MM.1S (cell line): ENCODE measurements around the gene DPP6.

Source experiments
- DNase-seq: peaks from one replicate; pipeline ENCODE4 v3.0.0-alpha.2; 2015
- H2AFZ ChIP-seq: fragments of 300-600 bp; sonication (generic); 2 replicates; pipeline ENCODE4 v1.6.0; 2016; ENCODE audit warnings: antibody characterized with exemption, low read length
- H3F3A ChIP-seq: fragments of 300-600 bp; sonication (generic); 2 replicates; pipeline ENCODE4 v1.6.1; 2016; ENCODE audit warnings: mild to moderate bottlenecking, antibody characterized with exemption, low read length, moderate library complexity, mixed read lengths; ENCODE audit not compliant: insufficient read depth
- H3K27ac ChIP-seq: fragments of 300-600 bp; sonication (generic); 2 replicates; pipeline ENCODE4 v1.5.1; 2016; ENCODE audit warnings: mild to moderate bottlenecking, low read length
- H3K27me3 ChIP-seq: fragments of 300-600 bp; sonication (generic); replicated peaks from 2 replicates; pipeline ENCODE4 v1.6.0; 2016; ENCODE audit warnings: low read length; ENCODE audit not compliant: insufficient read depth
- H3K36me3 ChIP-seq: fragments of 300-600 bp; sonication (generic); replicated peaks from 2 replicates; pipeline ENCODE4 v1.6.1; 2016; ENCODE audit warnings: mild to moderate bottlenecking, low read length, mixed read lengths; ENCODE audit not compliant: insufficient read depth
- H3K4me1 ChIP-seq: fragments of 300-600 bp; sonication (generic); 2 replicates; pipeline ENCODE4 v1.6.1; 2016; ENCODE audit warnings: low read length, mixed read lengths
- H3K4me2 ChIP-seq: fragments of 300-600 bp; sonication (generic); 2 replicates; pipeline ENCODE4 v1.6.0; 2016; ENCODE audit warnings: low read depth, low read length
- H3K4me3 ChIP-seq: fragments of 300-600 bp; sonication (generic); 2 replicates; pipeline ENCODE4 v1.5.1; 2016; ENCODE audit warnings: low read length, mixed read lengths
- H3K79me2 ChIP-seq: fragments of 300-600 bp; sonication (generic); 2 replicates; pipeline ENCODE4 v1.6.1; 2016; ENCODE audit warnings: mixed run types, low read length, mixed read lengths
- H3K9ac ChIP-seq: fragments of 300-600 bp; sonication (generic); 2 replicates; pipeline ENCODE4 v1.6.1; 2016; ENCODE audit warnings: low read length, mixed read lengths
- H3K9me2 ChIP-seq: fragments of 300-600 bp; sonication (generic); replicated peaks from 2 replicates; pipeline ENCODE4 v1.6.1; 2016; ENCODE audit warnings: mild to moderate bottlenecking, low read length, mixed read lengths; ENCODE audit not compliant: insufficient read depth
- H3K9me3 ChIP-seq: fragments of 300-600 bp; sonication (generic); replicated peaks from 2 replicates; pipeline ENCODE4 v1.6.1; 2016; ENCODE audit warnings: mild to moderate bottlenecking, low read length, mixed read lengths; ENCODE audit not compliant: insufficient read depth
- H4K20me1 ChIP-seq: fragments of 300-600 bp; sonication (generic); 2 replicates; pipeline ENCODE4 v1.6.1; 2016; ENCODE audit warnings: mild to moderate bottlenecking, low read length, moderate library complexity, mixed read lengths; ENCODE audit not compliant: insufficient read depth
- EZH2 ChIP-seq: fragments of 300-600 bp; sonication (generic); optimal IDR thresholded peaks from 2 replicates; pipeline ENCODE3; 2017; ENCODE audit warnings: low read depth, mild to moderate bottlenecking, antibody characterized with exemption, low read length, mixed read lengths
- EZH2phosphoT487 ChIP-seq: fragments of 300-600 bp; sonication (generic); IDR thresholded peaks from 2 replicates; pipeline ENCODE4 v1.6.1; 2018; ENCODE audit warnings: antibody characterized with exemption, low read length
- TF ChIP-seq, protein P1 (sequence below): fragments of 300-600 bp; sonication (generic); IDR thresholded peaks from 2 replicates; pipeline ENCODE4 v1.5.1; 2016; ENCODE audit warnings: antibody characterized with exemption, low read length, mixed read lengths

Gene DPP6

GRCh38 chr7:154859747-154860620, 807.8 kb downstream of the DPP6 start:
- no peaks in the 10 kb centered on the region for H4K20me1 ChIP-seq
- H3F3A ChIP-seq, result no peaks in the 10 kb centered on the region
- H3K4me3 ChIP-seq, result no peak overlapping the region
- no peaks in the 10 kb centered on the region for H3K4me1 ChIP-seq
- H3K9me3 ChIP-seq, result no peaks in the 10 kb centered on the region
- no peaks in the 10 kb centered on the region for H3K9me2 ChIP-seq
- H3K79me2 ChIP-seq, result no peaks in the 10 kb centered on the region
- no peak for TF ChIP-seq EZH2
- TF ChIP-seq, protein P1, sequence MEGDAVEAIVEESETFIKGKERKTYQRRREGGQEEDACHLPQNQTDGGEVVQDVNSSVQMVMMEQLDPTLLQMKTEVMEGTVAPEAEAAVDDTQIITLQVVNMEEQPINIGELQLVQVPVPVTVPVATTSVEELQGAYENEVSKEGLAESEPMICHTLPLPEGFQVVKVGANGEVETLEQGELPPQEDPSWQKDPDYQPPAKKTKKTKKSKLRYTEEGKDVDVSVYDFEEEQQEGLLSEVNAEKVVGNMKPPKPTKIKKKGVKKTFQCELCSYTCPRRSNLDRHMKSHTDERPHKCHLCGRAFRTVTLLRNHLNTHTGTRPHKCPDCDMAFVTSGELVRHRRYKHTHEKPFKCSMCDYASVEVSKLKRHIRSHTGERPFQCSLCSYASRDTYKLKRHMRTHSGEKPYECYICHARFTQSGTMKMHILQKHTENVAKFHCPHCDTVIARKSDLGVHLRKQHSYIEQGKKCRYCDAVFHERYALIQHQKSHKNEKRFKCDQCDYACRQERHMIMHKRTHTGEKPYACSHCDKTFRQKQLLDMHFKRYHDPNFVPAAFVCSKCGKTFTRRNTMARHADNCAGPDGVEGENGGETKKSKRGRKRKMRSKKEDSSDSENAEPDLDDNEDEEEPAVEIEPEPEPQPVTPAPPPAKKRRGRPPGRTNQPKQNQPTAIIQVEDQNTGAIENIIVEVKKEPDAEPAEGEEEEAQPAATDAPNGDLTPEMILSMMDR, result no peak
- TF ChIP-seq EZH2phosphoT487, result no peak
- DNase-seq, result no peak
- no peak overlapping the region for H3K9ac ChIP-seq
- peaks cover 6% of the 10 kb centered on the region; the same call in 1 of the 2 replicates for H3K27me3 ChIP-seq
- H3K4me2 ChIP-seq, result no peak overlapping the region
- no peaks in the 10 kb centered on the region for H3K36me3 ChIP-seq
- no peak overlapping the region for H3K27ac ChIP-seq
- no peak overlapping the region for H2AFZ ChIP-seq

GRCh38 chr7:154860621-154861375, 808.6 kb downstream of the DPP6 start:
- Histone ChIP-seq H3K9me2 (no peaks in the 10 kb centered on the region), H3K4me3 (no peak overlapping the region), H3K79me2 (no peaks in the 10 kb centered on the region), H3K36me3 (no peaks in the 10 kb centered on the region), H3K9me3 (no peaks in the 10 kb centered on the region), H4K20me1 (no peaks in the 10 kb centered on the region), H3K27me3 (peaks cover 6% of the 10 kb centered on the region; the same call in 1 of the 2 replicates), H3F3A (no peaks in the 10 kb centered on the region), H2AFZ (no peak overlapping the region), H3K4me1 (no peaks in the 10 kb centered on the region), H3K9ac (no peak overlapping the region), H3K4me2 (no peak overlapping the region), H3K27ac (no peak overlapping the region)
- TF ChIP-seq EZH2 (no peak), EZH2phosphoT487 (no peak)
- TF ChIP-seq, protein P1, result no peak
- DNase-seq, result no peak

DNA sequence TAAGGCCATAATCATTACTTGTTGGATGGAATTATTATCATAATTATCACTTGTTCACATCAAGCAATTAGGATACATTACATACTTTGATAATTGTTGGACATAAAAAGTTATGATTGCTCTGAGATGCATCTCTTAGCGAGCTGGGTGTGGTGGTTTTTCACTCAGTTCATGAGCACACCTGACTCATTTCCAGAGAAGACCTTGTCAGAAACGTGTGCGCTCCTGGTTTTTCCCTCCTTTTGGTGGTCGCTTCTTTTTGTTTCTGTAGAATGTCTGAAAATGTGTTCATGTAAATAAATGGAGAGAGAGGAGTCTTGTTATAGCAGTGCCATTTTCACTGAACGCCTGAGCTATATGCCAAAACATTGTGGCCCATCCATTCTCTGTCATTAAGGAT, 809.4 kb downstream of the DPP6 start:
- TF ChIP-seq EZH2phosphoT487 (no peak), EZH2 (no peak)
- TF ChIP-seq, protein P1, result no peak
- H3K27ac ChIP-seq, result no peak overlapping the region
- H3K36me3 ChIP-seq, result no peaks in the 10 kb centered on the region
- DNase-seq, result no peak
- H3K27me3 ChIP-seq, result 0 out of 2 replicates have a peak, but pooled peaks cover 6% of the 10 kb centered on the region
- no peaks in the 10 kb centered on the region for H3K9me3 ChIP-seq
- no peaks in the 10 kb centered on the region for H3F3A ChIP-seq
- no peaks in the 10 kb centered on the region for H3K79me2 ChIP-seq
- no peaks in the 10 kb centered on the region for H3K4me1 ChIP-seq
- no peak overlapping the region for H2AFZ ChIP-seq
- no peak overlapping the region for H3K4me2 ChIP-seq
- H3K9me2 ChIP-seq, result no peaks in the 10 kb centered on the region
- H3K9ac ChIP-seq, result no peak overlapping the region
- no peak overlapping the region for H3K4me3 ChIP-seq
- H4K20me1 ChIP-seq, result no peaks in the 10 kb centered on the region
